A549 (cell line): ENCODE measurements around the gene DAGLB. TPM values are rescaled to one million over a fixed set of nuclear protein-coding genes. Genes with fewer than 3 reads are reported as not detected.

Experiments used
- ATAC-seq, 2 experiments: fragments of 200-7000 bp in 1 of 2; fragments of >200 bp in 1 of 2; cut with Nextera tagmentation in 1 of 2; cut with Tn5 transposase in 1 of 2; 3 replicates each; pipeline versions ENCODE4 v1.8.0 to v1.9.1; 2018 to 2020; ENCODE audit warnings: mild to moderate bottlenecking in 1 of 2, moderate library complexity in 1 of 2
- CTCF ChIA-PET: fragments of 300-600 bp; sonication (Branson Sonifier 250); formaldehyde crosslinking; extraction: SDS; loops from one replicate; lab custom pipeline; 2021; ENCODE audit warnings: antibody characterized with exemption, inconsistent platforms; lab: Yijun Ruan, JAX
- POLR2A ChIA-PET: fragments of 350-600 bp; formaldehyde crosslinking; extraction: SDS; loops from one replicate; lab custom pipeline; 2021; ENCODE audit warnings: antibody characterized with exemption, inconsistent platforms; lab: Yijun Ruan, JAX
- DNase-seq, 2 experiments: peaks; one replicate each; pipeline versions ENCODE4 v3.0.0 to v3.0.0-alpha.2; 2011 to 2016; ENCODE audit warnings: low read depth in 1 of 2, low spot score in 1 of 2
- FAIRE-seq: peaks from 2 replicates; lab custom pipeline; 2011; peaks lifted over from hg19 to GRCh38; lab: Jason Lieb, UNC
- H3K27ac ChIP-seq, 2 experiments: fragments of >200 bp; sonication (Bioruptor Twin); formaldehyde crosslinking; 3 replicates each; pipeline ENCODE4 v1.5.1; 2016 to 2017
- H3K4me1 ChIP-seq: fragments of >200 bp; sonication (Bioruptor Twin); formaldehyde crosslinking; 3 replicates; pipeline ENCODE4 v1.6.1; 2016
- H3K4me2 ChIP-seq: fragments of >200 bp; sonication (Bioruptor Twin); formaldehyde crosslinking; 3 replicates; pipeline ENCODE4 v1.6.1; 2016
- H3K4me3 ChIP-seq: fragments of >200 bp; sonication (Bioruptor Twin); formaldehyde crosslinking; 3 replicates; pipeline ENCODE4 v1.5.1; 2016
- H3K9me3 ChIP-seq: fragments of >200 bp; sonication (Bioruptor Twin); formaldehyde crosslinking; 3 replicates; pipeline ENCODE4 v1.6.1; 2016
- ATOH8 ChIP-seq: fragments of 250-450 bp; sonication (Bioruptor Pico); IDR thresholded peaks from 2 replicates; pipeline ENCODE4 v1.5.0; 2020; ENCODE audit warnings: low read depth, mild to moderate bottlenecking, moderate library complexity
- BCL3 ChIP-seq: fragments of >200 bp; sonication (Bioruptor Twin); formaldehyde crosslinking; IDR thresholded peaks from 3 replicates; pipeline ENCODE4 v1.6.1; 2016
- BHLHE40 ChIP-seq: IDR thresholded peaks from 2 replicates; pipeline ENCODE4 v1.6.1; 2012; ENCODE audit warnings: low read depth, low read length, inconsistent platforms
- E2F6 ChIP-seq: IDR thresholded peaks from 2 replicates; pipeline ENCODE4 v1.6.1; 2012; ENCODE audit warnings: low read depth, borderline replicate concordance
- EHMT2 ChIP-seq: fragments of 200-600 bp; sonication (generic); IDR thresholded peaks from 2 replicates; pipeline ENCODE4 v1.6.1; 2016; ENCODE audit warnings: antibody characterized with exemption, low read depth, mild to moderate bottlenecking, moderate library complexity
- EP300 ChIP-seq, 2 experiments: fragments of >200 bp; sonication (Bioruptor Twin); formaldehyde crosslinking; IDR thresholded peaks; 2 replicates in 1 of 2; 3 replicates in 1 of 2; pipeline ENCODE4 v1.6.1; 2016 to 2017
- FOSB ChIP-seq: fragments of 250-450 bp; sonication (Bioruptor Pico); IDR thresholded peaks from 2 replicates; pipeline ENCODE4 v1.5.0; 2020; ENCODE audit warnings: mild to moderate bottlenecking, moderate library complexity
- FOXS1 ChIP-seq: fragments of 250-450 bp; sonication (Bioruptor Pico); IDR thresholded peaks from 2 replicates; pipeline ENCODE4 v1.5.0; 2020; ENCODE audit warnings: mild to moderate bottlenecking, moderate library complexity
- GATA3 ChIP-seq: IDR thresholded peaks from 2 replicates; pipeline ENCODE4 v1.6.1; 2012; ENCODE audit warnings: borderline replicate concordance
- HOXB13 ChIP-seq: fragments of 250-450 bp; sonication (Bioruptor Pico); IDR thresholded peaks from 2 replicates; pipeline ENCODE4 v1.5.0; 2020; ENCODE audit warnings: low read depth, mild to moderate bottlenecking, moderate library complexity
- HOXB5 ChIP-seq: fragments of 250-450 bp; sonication (Bioruptor Pico); IDR thresholded peaks from 2 replicates; pipeline ENCODE4 v1.5.0; 2020; ENCODE audit warnings: mild to moderate bottlenecking, moderate library complexity
- KDM1A ChIP-seq: fragments of 200-600 bp; sonication (generic); IDR thresholded peaks from 2 replicates; pipeline ENCODE4 v1.6.1; 2016; ENCODE audit warnings: low read depth, mild to moderate bottlenecking
- KDM5A ChIP-seq: fragments of 200-600 bp; sonication (generic); IDR thresholded peaks from 2 replicates; pipeline ENCODE4 v1.6.1; 2016; ENCODE audit warnings: antibody characterized with exemption, mild to moderate bottlenecking
- MAX ChIP-seq: IDR thresholded peaks from 2 replicates; pipeline ENCODE4 v1.6.1; 2012
- POLR2A ChIP-seq: IDR thresholded peaks from 2 replicates; pipeline ENCODE4 v1.6.1; 2012; ENCODE audit warnings: mild to moderate bottlenecking, low read length
- POLR2AphosphoS2 ChIP-seq: conservative IDR thresholded peaks from 2 replicates; pipeline ENCODE4 v1.6.1; 2012; ENCODE audit warnings: low read length, improper control_type of control experiment, inconsistent platforms
- RAD21 ChIP-seq, 2 experiments: fragments of >200 bp in 1 of 2; sonication (Bioruptor Twin) in 1 of 2; formaldehyde crosslinking in 1 of 2; IDR thresholded peaks in 1 of 2; conservative IDR thresholded peaks in 1 of 2; 2 replicates in 1 of 2; 3 replicates in 1 of 2; pipeline ENCODE4 v1.6.1; 2012 to 2018; ENCODE audit warnings: inconsistent platforms in 1 of 2
- ZFP36 ChIP-seq: fragments of 450-650 bp; IDR thresholded peaks from 2 replicates; pipeline ENCODE4 v1.6.1; 2014; ENCODE audit warnings: borderline replicate concordance; ENCODE audit not compliant: partially characterized antibody
- ZSCAN20 ChIP-seq: fragments of 250-450 bp; sonication (Bioruptor Pico); IDR thresholded peaks from 2 replicates; pipeline ENCODE4 v1.8.0; 2022; ENCODE audit warnings: mild to moderate bottlenecking, moderate library complexity
- WGBS: methylation state at CpG from one replicate; pipeline ENCODE4 v1.1.6; 2017; ENCODE audit errors: missing lambda C conversion rate; 5-methylcytosine and 5-hydroxymethylcytosine counted together
- polyA minus RNA-seq: library from RNA; depleted of rRNA, polyadenylated mRNA; stranded (reverse); fragments of >200 nt; gene quantifications from 2 replicates; pipeline ENCODE4 v1.2.3, GENCODE V29; 2011; rRNA and poly(A)+ RNA removed
- polyA plus RNA-seq, 4 experiments: library from polyadenylated mRNA; depleted of rRNA in 3 of 4; stranded (reverse); fragments of >200 nt; fragmentation: RNase III in 1 of 4; extraction: RNeasy Plus Mini Kit Qiagen cat#74134 plus additional on column Dnase treatment in 1 of 4; gene quantifications; 2 replicates in 3 of 4; 3 replicates in 1 of 4; pipeline ENCODE4 v1.2.3, GENCODE V29; 2011 to 2017

DAGLB gene
- 19.3 and 19.7 TPM in 2 replicates for polyA plus RNA-seq (2011; rRNA removed)
- 15.8 and 18.5 TPM in 2 replicates for polyA plus RNA-seq (2012; cell fraction: cytosol; rRNA removed)
- polyA plus RNA-seq (2012; cell fraction: nucleus; rRNA removed) = 69.2 and 108 TPM in 2 replicates
- 14.5 to 19.1 TPM (median 15.7 TPM) in 3 replicates for polyA plus RNA-seq (2017; fragmentation: RNase III; extraction: RNeasy Plus Mini Kit Qiagen cat#74134 plus additional on column Dnase treatment)
- 32.9 and 46.0 TPM in 2 replicates for polyA minus RNA-seq

GRCh38 chr7:6447581-6448199 is at the start of gene DAGLB:
TSS of gene DAGLB (minus strand) at chr7:6447954. CDS start at chr7:6447842, 112 bp downstream.
- DNase-seq (peak; percentile 93 to 94), FAIRE-seq (no peak), ATAC-seq (peak; percentile 63 to 76)
- peak within 1 kb of the TSS; percentile 92 for H3K4me2 ChIP-seq
- H3K27ac ChIP-seq = peak within 1 kb of the TSS; percentile 92 to 97
- whole genome bisulfite sequencing = under 1% methylated on average over 41 of the region's 61 CpGs
- H3K9me3 ChIP-seq = no peaks in the 10 kb centered on the region
- peak within 1 kb of the TSS; percentile 99 for H3K4me3 ChIP-seq
- 0 out of 3 replicates have a peak, but pooled peaks have one; percentile 47 for TF ChIP-seq BCL3
- peak; percentile 84 for TF ChIP-seq POLR2A
- TF ChIP-seq E2F6 = 0 out of 2 replicates have a peak, but pooled peaks have one; percentile 11
- no peak for TF ChIP-seq EP300 (IDR thresholded peaks at IDR 0.05)
- TF ChIP-seq GATA3 = 0 out of 2 replicates have a peak, but pooled peaks have one; percentile 6
- TF ChIP-seq HOXB5 (CRISPR knock-in tag) = no peak
- CTCF ChIA-PET = interaction anchor here (0.7 to 1.4 kb wide), 6 partner anchors 8 to 124 kb away, joined by 3 to 5 read pairs (median 4); no protein-coding TSS in a partner anchor
- POLR2A ChIA-PET = interaction anchor here (0.6 to 1.3 kb wide), 13 partner anchors 10 to 451 kb away, joined by 3 to 11 read pairs (median 7); partner anchors contain the start of genes AIMP2 and PMS2
- H3K4me1 ChIP-seq = peaks cover 48% of the 10 kb centered on the region

- ChIA-PET CTCF (no interaction called here), POLR2A (no interaction called here)
- FAIRE-seq (no peak), DNase-seq (no peak), ATAC-seq (no peak)
- WGBS = 88% methylated on average over 14 of the region's 14 CpGs
- TF ChIP-seq MAX (no peak), EHMT2 (no peak), ATOH8 (CRISPR knock-in tag) (no peak), KDM5A (no peak), RAD21 (conservative IDR thresholded peaks at IDR 0.05 in 1 of 2, IDR thresholded peaks at IDR 0.05 in 1 of 2) (no peak), FOSB (CRISPR knock-in tag) (no peak), ZSCAN20 (CRISPR knock-in tag) (no peak), POLR2AphosphoS2 (no peak), KDM1A (no peak), HOXB5 (CRISPR knock-in tag) (no peak), ZFP36 (no peak), HOXB13 (CRISPR knock-in tag) (no peak), POLR2A (no peak), FOXS1 (CRISPR knock-in tag) (no peak), BHLHE40 (no peak)
- Histone ChIP-seq H3K4me3 (no peak overlapping the region), H3K4me1 (no peaks in the 10 kb centered on the region), H3K4me2 (no peak overlapping the region), H3K27ac (no peak overlapping the region), H3K9me3 (no peaks in the 10 kb centered on the region)
Measured at GRCh38 chr7:6497637-6497905, 49.8 kb upstream of the DAGLB start.
